Islet precursor cell (in vitro differentiated cells): ENCODE measurements around the gene RNASEH2B.

Experiments used
- DNase-seq: peaks from one replicate; pipeline ENCODE4 v3.0.0-alpha.2; 2018

The RNASEH2B gene, protein sequence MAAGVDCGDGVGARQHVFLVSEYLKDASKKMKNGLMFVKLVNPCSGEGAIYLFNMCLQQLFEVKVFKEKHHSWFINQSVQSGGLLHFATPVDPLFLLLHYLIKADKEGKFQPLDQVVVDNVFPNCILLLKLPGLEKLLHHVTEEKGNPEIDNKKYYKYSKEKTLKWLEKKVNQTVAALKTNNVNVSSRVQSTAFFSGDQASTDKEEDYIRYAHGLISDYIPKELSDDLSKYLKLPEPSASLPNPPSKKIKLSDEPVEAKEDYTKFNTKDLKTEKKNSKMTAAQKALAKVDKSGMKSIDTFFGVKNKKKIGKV

GRCh38 chr13:50909605-50910484 lies at the start of gene RNASEH2B:
Gene RNASEH2B (plus strand): TSS chr13:50909791. CDS start chr13:50910077, 286 bp downstream.
- DNase-seq: peak; percentile 83

DNA sequence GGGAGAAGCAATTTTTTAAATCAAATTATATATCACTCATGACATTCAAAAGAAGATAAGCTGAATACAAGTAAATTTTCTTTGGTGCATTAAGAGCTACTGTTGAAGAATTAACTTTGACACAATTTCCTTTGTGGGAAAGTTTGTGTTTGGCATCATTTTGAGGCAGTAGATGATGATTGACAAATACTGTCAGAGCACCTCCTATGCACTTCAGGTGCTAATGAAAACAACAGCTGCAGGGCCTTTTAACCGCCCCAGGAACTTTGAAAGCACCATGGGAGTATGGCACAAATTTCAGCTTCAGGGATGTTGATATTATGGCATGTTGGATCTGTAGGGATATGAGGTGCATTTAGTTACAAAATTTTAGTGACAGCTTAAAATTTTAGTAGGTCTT lies 45.1 kb upstream of the RNASEH2B start:
- DNase-seq: no peak

DNA sequence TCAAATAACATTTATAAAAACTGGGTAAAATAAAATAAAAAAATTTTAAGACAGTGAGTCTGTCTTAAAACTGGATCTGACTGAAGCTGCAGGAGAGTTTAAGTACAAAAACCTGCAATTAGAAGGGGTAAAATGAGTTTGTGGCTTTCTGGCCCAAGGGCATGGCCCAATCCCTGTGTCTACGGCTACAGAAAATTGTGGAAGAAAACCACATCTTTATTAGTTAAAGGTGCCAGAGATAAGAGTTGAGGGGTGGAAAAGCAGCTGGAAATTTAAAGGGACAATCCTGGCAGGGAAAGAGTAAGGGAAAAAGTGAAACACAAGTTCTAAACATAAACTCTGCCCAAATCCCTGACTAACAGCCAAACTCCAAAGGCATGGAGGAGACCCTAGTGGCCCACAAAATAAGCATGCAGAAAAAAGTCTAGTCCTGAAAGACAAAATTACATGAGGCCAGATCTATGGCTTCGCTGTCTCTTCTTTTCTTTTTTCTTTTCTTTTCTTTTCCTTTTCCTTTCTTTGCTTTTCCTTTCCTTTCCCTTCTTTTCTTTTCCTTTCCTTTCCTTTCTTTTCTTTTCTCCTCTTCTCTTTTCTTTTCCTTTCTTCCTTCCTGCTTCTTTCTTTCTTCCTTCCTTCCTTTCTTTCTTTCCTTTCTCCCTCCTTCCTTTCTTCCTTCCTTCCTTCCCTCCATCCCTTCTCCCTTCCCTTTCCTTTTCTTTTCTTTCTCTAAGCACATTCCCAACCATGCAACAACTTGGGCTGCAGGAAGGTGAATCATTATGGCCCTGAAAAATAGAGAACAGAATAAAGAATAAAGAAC lies 42.6 kb upstream of the RNASEH2B start:
- DNase-seq: peak; percentile 71

GRCh38 chr13:50867637-50867945 lies 42.0 kb upstream of the RNASEH2B start:
- DNase-seq: no peak

- DNase-seq: no peak
These were observed 38.2 kb upstream of the RNASEH2B start for GRCh38 chr13:50871405-50871804.

DNA sequence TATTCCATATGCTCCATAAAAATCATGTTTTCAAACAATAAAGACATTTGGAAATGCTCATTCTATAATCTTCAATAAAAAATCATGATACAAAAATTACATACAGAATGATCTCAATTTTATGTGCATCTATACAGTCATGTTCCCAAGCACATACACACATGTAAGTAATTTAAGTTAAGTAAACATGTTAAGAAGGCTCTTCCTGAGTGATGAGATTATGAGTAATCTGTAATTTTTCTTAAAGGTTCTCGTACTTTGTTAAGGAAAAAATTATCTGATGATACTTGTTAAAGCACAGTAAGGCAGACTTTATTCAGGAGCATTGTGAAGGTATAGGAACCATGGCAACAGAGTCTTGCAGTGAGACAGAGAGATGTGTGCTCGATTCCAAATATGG lies 36.1 kb upstream of the RNASEH2B start:
- DNase-seq: no peak

DNA sequence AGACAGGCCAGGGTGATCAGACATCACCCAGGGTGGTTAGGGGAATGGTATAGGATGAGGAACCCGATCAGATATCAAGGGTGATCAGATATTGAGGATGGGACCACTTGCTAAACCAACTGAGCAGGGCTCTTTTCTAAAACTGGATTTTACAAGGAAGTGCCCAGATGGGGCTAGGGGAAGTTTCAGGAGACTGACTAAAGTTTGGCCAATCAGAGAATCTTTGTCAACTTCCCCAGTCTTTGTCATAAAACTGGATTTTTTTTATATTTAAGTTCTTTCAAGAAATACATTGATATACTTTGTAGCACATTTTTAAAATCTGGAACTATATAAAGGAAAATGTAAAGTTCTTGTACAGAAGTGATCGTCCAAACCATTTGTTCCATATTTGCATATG lies 35.6 kb upstream of the RNASEH2B start:
- DNase-seq: no peak

GRCh38 chr13:50882816-50883435 lies 26.7 kb upstream of the RNASEH2B start:
- DNase-seq: no peak

DNA sequence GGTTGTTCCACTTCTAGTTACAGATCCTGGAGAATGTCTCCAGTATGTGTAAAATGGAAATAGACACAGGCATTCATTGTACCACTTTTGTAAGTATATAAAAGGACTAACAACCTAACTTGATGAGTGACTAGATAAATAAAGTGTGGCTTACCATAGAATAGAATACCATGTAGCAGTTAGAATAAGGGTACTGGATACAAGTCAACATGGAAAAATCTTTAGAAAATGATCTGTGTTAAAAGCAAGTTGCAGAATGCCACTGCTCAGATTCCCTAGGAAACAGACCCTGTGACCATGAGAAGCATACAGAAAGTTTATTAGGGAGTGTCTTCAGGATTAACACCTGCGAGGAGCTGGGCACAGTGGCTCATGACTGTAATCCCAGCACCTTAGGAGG lies 25.9 kb upstream of the RNASEH2B start:
- DNase-seq: no peak

- no peak for DNase-seq
These were observed 25.3 kb upstream of the RNASEH2B start for GRCh38 chr13:50884265-50884664.

DNA sequence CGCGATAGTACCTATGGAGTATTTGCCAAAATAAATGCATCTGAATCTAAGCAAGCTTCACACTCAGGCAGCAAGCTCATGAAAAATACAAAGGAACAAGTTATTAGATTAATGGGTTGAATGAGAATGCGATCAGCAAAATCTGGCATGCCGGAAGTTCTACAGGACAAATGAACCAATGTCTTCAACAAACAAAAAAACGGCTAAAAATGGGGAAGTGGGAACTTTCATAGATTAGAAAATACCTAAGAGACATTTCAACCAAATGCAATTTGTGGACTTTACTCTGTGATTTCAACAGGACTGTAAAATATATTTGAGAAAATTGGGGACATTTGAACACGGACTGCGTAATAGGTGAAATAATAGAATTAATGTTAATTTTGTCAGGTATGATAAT lies 22.4 kb upstream of the RNASEH2B start:
- no peak for DNase-seq

GRCh38 chr13:50888362-50888761 lies 21.2 kb upstream of the RNASEH2B start:
- no peak for DNase-seq

- DNase-seq: no peak
These were observed 20.3 kb upstream of the RNASEH2B start for GRCh38 chr13:50889317-50889716.

GRCh38 chr13:50891206-50891605 lies 18.4 kb upstream of the RNASEH2B start:
- no peak for DNase-seq

GRCh38 chr13:50892210-50892944 lies 17.2 kb upstream of the RNASEH2B start:
- DNase-seq: no peak

- DNase-seq: no peak
These were observed 16.3 kb upstream of the RNASEH2B start for GRCh38 chr13:50893211-50893852.

- no peak for DNase-seq
These were observed 15.6 kb upstream of the RNASEH2B start for GRCh38 chr13:50894012-50894411.

DNA sequence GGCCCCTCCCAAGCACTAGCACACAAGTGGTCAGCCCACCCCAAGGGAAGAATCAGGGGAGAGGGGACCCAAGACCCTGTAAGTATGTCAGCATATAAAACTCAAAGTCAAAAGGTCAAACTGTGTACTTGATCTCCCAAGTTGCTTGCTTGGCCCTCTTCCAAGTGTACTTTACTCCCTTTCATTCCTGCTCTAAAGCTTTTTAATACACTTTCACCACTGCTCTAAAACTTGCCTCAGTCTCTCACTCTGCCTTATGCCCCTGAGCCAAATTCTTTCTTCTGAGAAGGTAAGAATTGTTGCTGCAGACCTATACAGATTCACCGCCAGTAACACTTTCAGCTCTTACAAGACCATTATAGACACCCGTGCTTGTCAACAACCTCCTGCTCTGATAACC lies 15.1 kb upstream of the RNASEH2B start:
- DNase-seq: no peak

DNA sequence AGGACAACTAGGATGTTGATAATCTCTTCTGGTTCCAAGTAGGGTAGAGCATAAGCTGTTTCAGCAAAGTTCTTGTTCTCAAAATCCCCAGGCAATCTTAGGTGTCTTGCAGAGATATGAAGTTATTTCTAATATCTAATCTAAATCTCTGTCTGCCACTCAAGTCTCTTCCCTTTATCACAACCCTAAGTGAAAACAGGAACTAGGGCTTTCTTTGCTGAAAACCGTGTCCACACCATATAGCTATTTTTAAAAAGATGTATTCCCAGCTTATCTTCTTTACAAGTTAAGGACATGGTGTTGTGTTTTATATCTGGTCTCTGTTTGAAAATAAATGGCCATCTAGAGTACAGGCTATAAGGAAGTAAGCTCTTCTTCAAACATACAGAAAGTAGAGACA lies 11.3 kb upstream of the RNASEH2B start:
- no peak for DNase-seq

DNA sequence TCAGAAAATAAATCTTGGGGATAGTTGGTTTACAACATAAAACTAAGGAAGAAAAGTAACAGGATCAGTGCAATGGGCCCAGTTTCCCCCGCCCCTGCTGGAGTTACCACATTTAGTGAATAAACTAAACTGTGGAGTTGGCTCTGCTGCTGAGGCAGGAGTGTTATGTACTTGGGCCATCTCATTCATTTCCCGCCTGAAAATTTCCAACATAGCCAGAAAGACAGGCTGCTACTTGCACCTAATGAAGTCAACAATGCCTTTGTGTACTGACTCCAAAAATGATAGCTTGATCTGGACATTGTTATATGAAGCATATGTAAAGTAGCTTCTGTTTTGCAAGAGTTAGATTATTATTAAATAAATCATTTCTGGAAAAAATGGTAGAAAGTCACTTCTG lies 7.9 kb upstream of the RNASEH2B start:
- DNase-seq: no peak

- DNase-seq: no peak
These were observed 4.3 kb upstream of the RNASEH2B start for GRCh38 chr13:50905256-50905655.

DNA sequence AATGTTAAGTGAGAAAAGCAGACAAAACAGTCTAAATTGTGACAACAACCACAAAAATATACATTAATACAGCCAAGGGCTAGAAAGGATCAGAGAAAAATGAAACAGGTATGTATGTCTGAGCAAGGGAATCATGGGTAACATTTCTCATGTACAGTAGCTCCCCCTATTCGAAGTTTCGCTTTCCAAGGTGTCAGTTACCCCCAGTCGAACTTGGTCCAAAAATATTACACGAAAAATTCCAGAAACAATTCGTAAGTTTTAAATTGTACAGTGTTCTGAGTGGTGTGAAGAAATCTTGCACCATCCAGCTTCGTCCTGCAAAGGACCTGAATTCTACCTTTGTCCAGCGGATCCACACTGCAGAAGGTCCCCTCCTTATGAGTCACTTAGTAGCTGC lies 1.8 kb upstream of the RNASEH2B start:
- no peak for DNase-seq
